HG02938 (cell line): Measurements from ENCODE around the gene GADL1.

Source experiments
- ATAC-seq: cut with Tn5 transposase; IDR thresholded peaks from one replicate; pipeline ENCODE4 v1.9.1; 2021; ENCODE audit warnings: mild to moderate bottlenecking, moderate library complexity; ENCODE audit not compliant: unreplicated experiment

The GADL1 gene

DNA sequence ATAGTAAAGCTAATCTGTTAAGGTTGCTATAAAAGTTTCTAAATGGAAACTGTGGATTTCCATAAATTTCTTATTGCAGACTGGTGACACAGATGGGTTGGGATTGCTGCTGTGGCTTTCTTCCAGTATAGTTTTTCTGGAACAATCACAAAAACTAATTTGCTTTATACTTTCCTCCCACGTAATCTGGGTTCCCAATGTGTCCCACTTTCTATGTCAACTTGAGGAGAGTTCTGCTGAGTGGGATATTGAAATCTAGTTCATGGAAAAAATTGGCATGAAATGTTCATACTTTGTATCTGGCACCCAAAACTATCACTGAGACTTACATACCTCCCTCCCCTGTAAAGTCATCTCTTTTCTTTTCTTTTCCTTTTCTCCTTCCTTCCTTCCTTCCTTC lies 161.3 kb downstream of the GADL1 start:
- ATAC-seq, result no peak

DNA sequence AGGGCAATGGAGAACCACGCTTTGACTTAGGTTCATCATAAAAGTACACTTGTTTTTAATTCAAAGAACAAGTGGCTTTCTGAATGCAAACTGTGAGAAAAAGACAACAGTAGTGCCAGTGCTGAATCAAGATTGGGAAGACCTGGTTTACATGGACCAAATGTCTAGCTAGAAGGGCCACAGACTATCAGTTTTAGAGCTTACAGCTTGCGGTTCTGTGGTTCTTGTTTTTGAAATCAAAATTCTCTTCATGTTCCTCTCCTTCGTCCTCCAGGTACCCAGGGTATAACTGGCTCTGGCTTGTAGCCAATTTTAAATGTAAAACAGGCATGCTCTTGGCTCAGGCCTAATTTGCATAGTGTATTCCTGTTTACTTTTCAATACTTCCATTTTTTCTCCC lies 163.5 kb downstream of the GADL1 start:
- ATAC-seq, result no peak

DNA sequence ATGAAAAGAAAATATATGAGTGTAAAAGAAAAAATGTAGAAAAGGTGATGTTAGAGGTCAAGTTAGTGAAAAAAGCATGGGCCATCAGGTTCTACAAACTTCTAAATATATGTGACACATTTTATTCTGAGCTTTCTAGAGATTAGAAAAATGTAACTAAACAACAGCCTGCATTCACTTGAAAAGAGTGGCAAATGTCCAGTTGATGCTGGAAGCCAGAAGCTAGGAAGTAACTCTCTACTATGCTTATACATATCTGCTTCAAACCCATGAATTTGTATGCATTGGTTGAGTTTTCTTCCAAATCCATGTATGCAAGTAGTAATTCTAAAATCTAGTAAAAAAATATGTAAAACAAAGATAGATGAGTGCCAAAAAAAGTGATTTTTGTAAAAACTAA lies 164.5 kb downstream of the GADL1 start:
- ATAC-seq, result no peak

DNA sequence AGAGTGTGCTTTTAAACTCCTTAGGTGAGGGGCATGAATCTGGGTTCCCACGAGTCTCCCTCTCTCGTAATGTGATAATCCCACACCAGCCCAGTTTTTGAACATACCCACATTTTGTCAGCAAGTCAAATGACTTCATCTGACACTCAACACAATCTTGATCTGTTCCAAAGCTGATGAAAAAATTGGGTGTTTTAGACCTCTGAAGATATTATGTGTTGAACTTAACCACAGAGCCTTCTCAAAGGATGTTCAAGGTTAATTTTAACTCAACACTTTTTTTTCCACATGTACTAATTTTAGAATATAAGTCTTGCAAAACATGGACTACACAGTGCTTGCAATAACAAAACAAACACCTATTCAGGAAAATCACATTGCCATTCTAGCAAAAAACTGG lies 164.9 kb downstream of the GADL1 start:
- ATAC-seq, result no peak

DNA sequence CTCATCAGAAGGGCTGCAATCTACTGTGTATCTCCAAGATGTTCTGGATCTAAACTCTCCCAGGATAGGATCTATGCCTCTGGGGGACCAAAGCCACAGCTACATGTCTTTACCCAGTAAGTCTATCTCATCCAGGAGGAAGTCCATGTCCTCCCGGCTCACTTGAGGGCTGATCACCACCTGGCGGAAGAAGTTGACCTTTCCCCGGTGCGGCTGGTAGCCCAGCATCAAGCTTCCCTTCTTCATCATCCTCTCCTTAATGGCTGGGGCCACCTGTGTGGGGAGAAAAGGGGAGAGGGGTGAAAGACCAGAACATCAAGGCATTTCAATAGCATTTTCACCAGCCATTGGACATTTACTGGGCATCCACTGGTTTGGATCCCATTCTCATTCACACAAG lies 166.3 kb downstream of the GADL1 start:
- no peak for ATAC-seq

DNA sequence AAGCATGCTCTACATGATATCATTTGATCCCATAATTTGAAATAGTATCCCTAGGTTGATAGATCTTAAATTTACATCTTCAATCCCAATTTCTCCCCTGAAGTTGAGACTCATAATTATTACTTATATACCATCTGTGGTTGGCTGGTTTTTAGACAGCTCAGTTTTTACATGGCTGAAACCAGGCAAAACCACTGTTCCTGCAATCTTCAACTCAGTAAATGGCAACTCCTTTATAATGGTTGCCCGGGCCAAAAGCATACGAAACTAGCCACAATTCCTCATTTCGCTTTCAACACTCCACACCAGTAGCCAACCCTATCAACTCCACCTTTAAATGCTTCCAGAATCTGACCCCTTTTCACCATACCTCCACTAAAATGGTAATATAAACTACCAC lies 169.6 kb downstream of the GADL1 start:
- no peak for ATAC-seq

DNA sequence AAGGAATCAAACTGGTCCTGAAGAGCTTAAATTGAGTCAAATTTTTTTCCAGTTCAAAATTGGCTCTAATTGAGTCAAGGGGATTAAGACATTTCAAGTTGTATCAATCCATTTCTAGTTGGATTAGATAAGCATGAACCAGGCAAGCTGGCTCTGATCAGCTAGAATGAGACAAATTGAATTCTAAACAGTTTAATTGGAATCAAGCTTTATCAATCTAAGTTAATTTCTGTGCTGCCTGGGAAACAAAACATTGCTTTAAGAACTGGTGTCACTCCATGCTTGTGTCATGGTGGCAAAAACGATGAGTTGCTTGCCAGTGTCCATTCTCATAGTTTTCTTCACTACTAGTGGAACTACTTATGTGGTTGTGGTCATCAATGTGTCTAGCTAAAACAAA lies 171.2 kb downstream of the GADL1 start:
- no peak for ATAC-seq

DNA sequence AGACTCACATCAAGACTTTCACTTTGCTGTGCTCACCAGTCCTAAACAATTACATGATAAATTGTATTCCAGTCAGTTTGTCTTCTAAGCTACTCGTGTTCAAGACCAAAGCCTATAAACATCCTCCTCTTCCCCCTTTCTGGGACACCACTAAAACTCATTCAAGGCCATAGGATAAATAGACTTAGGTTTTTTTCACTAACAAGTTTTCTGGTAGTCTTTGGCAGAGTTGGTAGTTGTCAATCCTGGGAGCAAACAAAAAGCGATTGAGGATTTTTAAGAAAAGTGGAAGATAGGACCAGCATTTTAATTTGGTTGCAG lies 173.2 kb downstream of the GADL1 start:
- ATAC-seq, result no peak

DNA sequence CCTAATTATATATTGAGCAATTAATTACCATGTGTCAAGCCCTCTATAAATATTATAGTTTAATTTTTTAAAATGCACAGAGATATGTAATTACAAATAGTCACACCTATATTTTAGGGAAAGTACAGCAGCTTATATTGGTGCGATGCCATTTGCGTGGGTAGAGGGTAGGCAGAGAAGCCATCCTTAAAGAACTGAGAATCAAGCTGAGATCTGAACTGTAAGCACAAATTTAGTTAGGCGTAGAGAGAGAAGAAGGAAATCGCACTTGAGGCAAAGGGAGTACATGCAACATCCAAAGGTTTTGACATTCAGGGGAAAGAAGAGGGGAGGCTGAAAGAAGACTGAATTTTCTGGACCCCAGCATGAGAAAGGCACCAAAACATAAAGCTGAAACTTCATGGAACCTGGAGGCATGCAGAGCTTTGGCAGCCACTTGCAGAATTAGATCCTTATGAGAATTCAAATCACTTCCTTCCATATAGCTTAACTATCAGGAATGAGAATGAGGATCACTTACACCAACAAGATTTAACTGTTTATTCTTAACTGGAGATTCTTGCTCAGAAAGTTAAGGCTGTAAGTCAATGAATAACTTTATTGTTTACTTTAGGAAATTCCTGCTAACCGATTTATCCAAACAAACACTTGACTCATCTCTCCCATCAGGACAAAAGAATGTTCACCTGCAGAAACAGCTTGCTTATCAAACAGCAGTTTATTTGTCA lies 173.7 kb downstream of the GADL1 start:
- ATAC-seq, result no peak

DNA sequence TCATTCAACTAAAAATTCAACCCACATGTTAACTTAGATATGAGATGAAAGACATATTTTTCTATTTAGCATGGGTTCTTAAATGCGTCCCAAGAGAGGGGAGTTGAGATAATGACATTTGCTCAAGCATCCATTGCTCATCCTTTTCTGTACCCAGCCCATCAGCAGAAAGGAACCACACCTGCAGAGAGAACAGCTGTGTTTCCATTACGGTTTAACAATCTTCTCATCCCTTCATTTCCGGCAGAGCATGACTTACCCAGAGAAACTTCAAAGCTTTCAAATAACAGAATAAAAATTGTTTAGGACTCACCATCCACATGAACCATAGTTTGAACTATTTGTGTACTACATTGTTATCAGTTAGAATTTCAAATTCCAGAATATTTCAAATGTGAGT lies 174.9 kb downstream of the GADL1 start:
- ATAC-seq, result no peak

DNA sequence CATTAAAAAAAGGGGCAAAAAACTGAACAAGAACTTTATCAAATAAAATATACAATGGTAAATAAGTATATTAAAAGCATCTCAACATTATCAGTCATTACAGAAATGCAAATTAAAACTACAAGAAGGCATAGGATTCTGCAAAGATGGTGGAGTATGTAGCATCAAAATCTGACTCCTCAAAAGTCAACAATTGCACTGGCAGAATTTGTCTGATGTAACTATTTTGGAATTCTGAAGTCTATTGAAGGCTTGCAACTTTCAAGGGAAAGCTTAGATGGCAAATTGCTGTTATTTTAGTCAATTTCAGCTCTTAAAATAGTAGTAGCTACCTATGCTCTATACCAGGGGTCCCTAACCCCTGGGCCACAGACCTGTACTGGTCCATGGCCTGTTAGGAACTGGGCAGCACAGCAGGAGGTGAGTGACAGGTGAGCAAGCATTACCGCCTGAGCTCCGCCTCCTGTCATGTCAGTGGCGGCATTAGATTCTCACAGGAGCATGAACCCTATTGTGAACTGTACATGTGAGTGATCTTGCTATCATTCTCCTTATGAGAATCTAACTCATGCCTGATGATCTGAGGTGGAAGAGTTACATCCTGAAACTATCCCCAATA lies 180.5 kb downstream of the GADL1 start:
- no peak for ATAC-seq

DNA sequence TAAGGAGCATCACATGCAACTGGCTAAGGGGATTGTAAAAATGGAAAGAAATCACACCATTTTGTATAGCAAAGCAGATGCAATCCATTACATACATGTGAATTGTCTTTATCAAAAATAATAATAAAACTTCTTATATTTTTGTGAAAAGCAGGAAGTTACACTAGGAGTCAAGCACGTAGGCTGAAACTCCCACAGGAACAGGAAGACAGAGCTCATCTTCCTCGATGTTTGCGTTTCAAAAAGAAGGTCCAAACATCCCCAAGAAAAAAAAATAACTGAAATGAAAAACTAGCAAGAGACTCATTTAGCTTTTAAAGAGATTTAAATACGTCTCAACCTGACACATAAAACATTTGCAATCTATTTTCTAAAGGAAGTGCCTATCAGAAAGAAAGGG lies 181.5 kb downstream of the GADL1 start:
- no peak for ATAC-seq

DNA sequence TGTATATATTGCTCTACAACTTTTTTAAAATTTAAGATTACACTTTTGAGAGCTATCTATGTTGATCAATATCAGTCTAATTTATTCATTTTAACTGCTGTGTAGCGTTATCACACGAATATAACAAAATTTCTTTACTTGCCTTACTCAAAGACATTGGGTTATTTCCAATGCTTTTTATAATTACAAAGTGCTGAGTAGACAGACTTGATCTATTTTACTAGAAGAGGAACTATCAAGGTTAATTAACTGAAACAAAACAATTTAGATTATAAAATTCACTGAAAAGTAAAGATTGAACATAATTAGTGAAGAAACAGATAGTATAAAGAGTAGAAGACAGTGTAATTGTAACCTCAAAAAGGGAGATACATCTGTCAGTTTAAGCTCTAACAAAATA lies 182.6 kb downstream of the GADL1 start:
- no peak for ATAC-seq

DNA sequence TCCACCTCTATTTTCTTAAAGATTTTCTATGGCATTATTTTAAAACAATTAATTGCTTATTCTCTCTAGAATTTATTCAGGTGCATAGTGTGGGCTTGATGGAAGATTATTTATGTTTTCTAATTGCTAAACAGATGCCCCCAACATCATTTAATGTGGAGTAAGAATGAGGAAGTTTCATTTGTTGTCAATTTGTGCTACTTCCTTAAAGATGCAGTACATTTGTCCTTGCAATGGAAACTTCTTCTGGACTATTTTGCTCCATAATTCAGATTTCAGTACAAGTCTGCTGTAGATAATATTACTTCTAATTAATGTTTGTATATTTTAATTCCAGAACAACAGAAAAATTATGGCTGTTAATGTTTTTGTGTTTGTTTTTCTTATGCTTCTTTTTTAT lies 183.3 kb downstream of the GADL1 start:
- ATAC-seq, result no peak

DNA sequence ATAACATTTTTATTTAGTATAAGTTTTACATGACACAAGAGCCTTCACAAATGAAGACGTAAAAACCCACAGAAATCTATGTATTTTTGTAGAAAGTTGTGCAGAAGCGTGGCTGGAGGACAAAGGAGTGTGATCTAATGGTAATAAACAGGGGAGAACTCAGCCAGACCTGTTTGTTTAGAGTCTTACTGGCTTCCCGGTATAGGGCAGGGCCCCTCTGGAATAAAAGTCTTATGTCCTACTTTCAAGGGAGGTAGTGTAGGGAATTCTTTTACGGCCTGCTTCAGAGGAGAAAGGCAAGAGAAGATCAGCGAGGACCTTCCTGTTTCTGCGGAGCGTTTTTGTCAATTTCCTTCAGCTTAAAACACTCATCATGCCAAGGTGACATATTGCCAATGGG lies 184.4 kb downstream of the GADL1 start:
- ATAC-seq, result no peak

DNA sequence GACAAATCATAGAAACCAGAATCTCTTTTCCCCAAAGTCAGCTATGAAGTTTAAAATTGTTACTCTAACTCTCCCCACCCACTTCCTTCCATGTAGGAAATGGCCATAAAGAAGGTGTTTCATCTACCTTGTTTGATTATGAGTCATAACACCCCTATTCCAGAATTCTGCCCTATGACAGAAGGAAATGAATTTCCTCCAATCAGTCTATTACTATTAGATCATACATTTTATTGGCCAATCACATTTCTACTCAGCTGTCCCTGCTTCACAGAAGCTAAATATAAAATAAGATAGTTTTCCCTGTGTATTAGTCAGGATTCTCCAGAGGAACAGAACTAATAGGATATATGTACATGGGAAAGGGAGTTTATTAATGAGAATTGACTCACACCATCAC lies 186.0 kb downstream of the GADL1 start:
- ATAC-seq, result no peak

DNA sequence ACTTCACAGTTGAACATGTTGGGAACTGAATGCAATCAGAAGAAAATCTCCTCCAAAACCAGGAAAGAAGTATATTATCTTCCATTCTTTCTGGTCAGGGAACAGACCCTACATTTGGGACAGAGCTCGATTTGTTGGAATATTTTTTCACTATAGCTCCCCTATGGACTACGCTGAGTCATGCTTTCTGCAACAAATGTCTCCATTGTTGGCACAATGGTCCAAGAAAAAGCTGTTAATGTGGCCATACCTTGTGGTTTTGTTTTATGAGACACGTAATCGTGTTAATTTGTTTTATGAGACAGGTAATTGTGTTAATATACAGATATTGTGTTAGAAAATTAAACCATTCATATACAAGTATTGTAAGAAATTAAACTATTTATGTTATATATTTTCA lies 186.6 kb downstream of the GADL1 start:
- ATAC-seq, result no peak

DNA sequence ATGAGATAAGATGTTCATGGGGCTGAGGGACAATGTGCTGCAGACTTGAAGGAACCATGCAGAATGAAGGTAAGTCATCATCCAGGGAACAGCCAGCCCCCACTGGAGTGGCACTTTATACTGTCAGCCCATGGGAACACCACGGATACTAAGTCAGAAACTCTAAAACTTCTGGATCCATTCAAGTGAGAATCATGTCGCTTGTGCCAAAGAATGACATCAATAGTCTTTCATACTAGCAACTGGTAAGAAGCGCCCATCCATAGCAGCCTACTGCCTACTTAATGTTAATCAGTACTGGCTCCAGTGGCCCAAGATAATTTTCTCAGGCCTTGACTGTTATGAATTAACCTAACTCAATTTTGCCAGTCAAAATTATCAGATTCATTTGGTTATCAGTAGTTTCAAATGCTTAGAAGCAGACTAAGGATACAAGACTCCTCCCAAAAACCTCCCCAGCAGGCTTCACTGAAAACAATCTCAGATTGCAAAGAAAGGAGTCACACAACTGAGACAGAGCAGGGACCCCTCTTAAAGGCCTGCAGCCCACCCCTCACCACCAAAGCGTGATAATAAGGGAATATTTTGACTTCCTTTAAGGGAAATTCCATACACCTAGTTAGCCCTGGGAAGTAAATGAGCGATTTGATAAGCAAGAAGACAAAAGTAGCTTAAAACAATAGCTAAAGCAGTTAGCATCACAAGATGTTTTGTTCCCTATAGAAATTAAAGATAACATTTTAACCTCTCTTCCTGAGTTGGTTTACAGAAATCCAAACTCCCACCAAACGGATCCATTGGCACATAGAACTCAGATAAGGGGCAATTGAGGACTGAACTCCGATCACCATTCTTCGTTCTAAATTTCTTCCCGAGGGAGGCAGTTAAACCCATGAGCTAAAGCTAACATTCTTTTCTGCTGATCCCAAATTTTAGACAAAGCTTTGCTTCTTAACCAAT lies 189.2 kb downstream of the GADL1 start:
- no peak for ATAC-seq

DNA sequence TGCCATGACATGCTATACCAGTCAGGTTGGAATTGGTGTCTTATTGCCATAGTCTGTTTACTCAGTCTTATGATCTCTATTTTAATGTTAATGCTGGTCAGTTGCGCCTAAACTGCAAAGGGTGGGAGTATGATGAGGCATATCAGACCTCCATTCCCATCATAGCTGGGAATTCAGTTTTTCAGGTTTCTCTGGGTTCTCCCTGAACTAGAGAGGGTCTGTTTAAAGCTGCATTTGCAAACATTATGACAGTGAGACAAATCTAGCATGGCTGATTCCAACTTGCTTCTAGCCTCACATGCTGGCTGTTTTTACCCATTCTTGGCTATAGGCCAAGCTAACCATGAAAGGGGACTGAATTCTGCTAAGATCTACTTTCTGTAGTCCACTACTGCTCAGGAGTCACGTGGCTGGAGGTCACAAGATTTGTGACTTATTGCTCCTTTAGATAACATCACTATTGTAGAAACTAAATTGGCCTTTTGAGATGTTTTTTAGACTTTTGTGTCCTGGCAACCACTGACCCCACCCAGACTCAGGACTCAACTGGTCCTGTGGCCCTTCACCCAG lies 191.5 kb downstream of the GADL1 start:
- no peak for ATAC-seq

DNA sequence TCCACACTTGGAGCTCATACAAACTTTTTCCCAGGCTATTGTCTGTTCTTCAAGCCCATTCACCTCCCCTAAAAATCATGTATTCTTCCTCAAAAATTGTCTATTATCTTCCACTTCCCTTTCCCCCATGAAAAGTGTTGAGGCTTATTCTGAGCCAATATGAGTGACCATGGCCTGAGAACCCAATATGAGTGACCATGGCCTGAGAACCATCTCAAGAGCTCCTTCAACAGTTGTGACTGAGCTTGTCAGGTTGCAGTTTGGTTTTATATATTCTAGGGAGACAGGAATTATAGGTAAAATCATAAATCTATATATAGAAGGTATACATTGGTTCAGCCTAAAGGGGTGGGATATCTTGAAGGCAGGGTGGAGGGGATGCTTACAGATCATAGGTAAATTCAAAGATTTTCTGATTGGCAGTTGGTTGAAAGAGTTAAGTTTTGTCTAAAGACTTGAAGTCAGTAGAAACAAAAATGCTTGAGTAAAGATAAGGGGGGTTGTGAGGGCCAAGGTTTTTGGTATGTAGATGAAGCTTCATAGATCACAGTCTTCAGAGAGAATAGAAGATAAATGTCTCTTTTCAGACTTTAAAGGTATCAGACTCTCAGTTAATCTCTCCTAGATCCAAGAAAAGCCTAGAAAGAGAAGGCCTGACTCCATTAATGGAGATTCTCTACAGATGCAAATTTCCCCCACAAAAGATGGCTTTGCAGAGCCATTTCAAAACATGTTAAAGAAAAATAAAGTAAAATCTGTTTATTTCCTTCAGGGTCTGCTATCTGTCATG lies 192.2 kb downstream of the GADL1 start:
- no peak for ATAC-seq
